ENCODE data around the gene ZNF615.
"Not testable (repeated sequence)": the region's sequence is repeated elsewhere in the genome, so short reads cannot be mapped to it uniquely, and the experiment has no call there.

The ZNF615 gene

GRCh38 chr19:52007806-52008557, at the start of gene ZNF615:
TSS of gene ZNF615 (minus strand) at chr19:52008211. CDS start at chr19:52003711, 4,500 bp downstream.
- DNase-seq (ENCODE audit: low spot score), result peak; percentile 81
- in situ Hi-C loops (cut with MboI; ENCODE audit: low pct_unique_long_range_greater_than_20kb, low sequenced_read_pairs, unreplicated experiment), result no loop called here

GRCh38 chr19:52056480-52056879, 48.5 kb upstream of the ZNF615 start:
- DNase-seq (ENCODE audit: low spot score); in situ Hi-C loops (cut with MboI; ENCODE audit: low pct_unique_long_range_greater_than_20kb, low sequenced_read_pairs, unreplicated experiment): not testable (repeated sequence)

More at GRCh38 chr19:52007806-52008557, at the start of gene ZNF615:
- TF ChIP-seq CTCF (IDR thresholded peaks at IDR 0.05; ENCODE audit: extremely low read depth, insufficient read depth, missing control alignments), result no peak

- DNase-seq (ENCODE audit: low spot score); in situ Hi-C loops (cut with MboI; ENCODE audit: low pct_unique_long_range_greater_than_20kb, low sequenced_read_pairs, unreplicated experiment): not testable (repeated sequence)
Measured at GRCh38 chr19:52051736-52052135, 43.7 kb upstream of the ZNF615 start.

GRCh38 chr19:52048555-52049501, 40.8 kb upstream of the ZNF615 start, which contains the start of gene ZNF432:
TSS of gene ZNF432 (minus strand) at chr19:52048838. CDS start at chr19:52046868, 1,970 bp downstream.
- DNase-seq (ENCODE audit: low spot score), result peak; percentile 83
- TF ChIP-seq CTCF (IDR thresholded peaks at IDR 0.05; ENCODE audit: extremely low read depth, insufficient read depth, missing control alignments), result no peak
- in situ Hi-C loops (cut with MboI; ENCODE audit: low pct_unique_long_range_greater_than_20kb, low sequenced_read_pairs, unreplicated experiment), result no loop called here

- no peak for TF ChIP-seq CTCF (IDR thresholded peaks at IDR 0.05; ENCODE audit: extremely low read depth, insufficient read depth, missing control alignments)
- in situ Hi-C loops (cut with MboI; ENCODE audit: low pct_unique_long_range_greater_than_20kb, low sequenced_read_pairs, unreplicated experiment), result no loop called here
- no peak for DNase-seq (ENCODE audit: low spot score)
Measured at GRCh38 chr19:52039169-52039568, 31.2 kb upstream of the ZNF615 start.

- in situ Hi-C loops (cut with MboI; ENCODE audit: low pct_unique_long_range_greater_than_20kb, low sequenced_read_pairs, unreplicated experiment), result no loop called here
- no peak for TF ChIP-seq CTCF (IDR thresholded peaks at IDR 0.05; ENCODE audit: extremely low read depth, insufficient read depth, missing control alignments)
- DNase-seq (ENCODE audit: low spot score), result no peak
Measured at GRCh38 chr19:52034051-52034728, 26.2 kb upstream of the ZNF615 start.

GRCh38 chr19:52028780-52029123, 20.7 kb upstream of the ZNF615 start:
- TF ChIP-seq CTCF (IDR thresholded peaks at IDR 0.05; ENCODE audit: extremely low read depth, insufficient read depth, missing control alignments), result no peak
- DNase-seq (ENCODE audit: low spot score), result peak; percentile 40

More at GRCh38 chr19:52028780-52029123, 20.7 kb upstream of the ZNF615 start:
- in situ Hi-C loops (cut with MboI; ENCODE audit: low pct_unique_long_range_greater_than_20kb, low sequenced_read_pairs, unreplicated experiment), result no loop called here
